GM12874 (cell line): ENCODE results near the gene CDC14B.

Experiments
- TF ChIP-seq, protein P1 (sequence below): IDR thresholded peaks from 2 replicates; pipeline ENCODE4 v1.5.1; 2011; ENCODE audit warnings: low read depth, mild to moderate bottlenecking, control low read depth, low read length, moderate library complexity; ENCODE audit not compliant: insufficient read depth

Gene CDC14B

DNA sequence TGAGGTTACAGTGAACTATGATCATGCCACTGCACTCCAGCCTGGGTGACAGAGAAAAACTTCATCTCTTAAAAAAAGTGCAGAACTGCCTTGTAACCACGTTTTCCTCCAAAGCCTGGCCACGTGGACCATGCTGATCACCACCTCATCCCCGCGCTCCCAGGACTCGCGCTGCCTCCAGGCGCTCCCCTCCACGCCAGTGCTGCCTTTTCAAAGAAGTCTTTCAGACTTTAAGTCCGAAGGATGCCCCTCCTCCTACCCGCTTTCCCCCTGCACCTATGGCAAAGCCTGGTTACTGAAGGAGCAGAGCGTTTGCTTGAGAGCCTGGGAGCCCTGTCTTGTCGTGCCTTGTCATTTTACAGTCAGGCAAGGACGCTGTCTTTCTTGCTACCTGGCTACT lies 125.9 kb downstream of the CDC14B start:
- TF ChIP-seq, protein P1, sequence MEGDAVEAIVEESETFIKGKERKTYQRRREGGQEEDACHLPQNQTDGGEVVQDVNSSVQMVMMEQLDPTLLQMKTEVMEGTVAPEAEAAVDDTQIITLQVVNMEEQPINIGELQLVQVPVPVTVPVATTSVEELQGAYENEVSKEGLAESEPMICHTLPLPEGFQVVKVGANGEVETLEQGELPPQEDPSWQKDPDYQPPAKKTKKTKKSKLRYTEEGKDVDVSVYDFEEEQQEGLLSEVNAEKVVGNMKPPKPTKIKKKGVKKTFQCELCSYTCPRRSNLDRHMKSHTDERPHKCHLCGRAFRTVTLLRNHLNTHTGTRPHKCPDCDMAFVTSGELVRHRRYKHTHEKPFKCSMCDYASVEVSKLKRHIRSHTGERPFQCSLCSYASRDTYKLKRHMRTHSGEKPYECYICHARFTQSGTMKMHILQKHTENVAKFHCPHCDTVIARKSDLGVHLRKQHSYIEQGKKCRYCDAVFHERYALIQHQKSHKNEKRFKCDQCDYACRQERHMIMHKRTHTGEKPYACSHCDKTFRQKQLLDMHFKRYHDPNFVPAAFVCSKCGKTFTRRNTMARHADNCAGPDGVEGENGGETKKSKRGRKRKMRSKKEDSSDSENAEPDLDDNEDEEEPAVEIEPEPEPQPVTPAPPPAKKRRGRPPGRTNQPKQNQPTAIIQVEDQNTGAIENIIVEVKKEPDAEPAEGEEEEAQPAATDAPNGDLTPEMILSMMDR = no peak

DNA sequence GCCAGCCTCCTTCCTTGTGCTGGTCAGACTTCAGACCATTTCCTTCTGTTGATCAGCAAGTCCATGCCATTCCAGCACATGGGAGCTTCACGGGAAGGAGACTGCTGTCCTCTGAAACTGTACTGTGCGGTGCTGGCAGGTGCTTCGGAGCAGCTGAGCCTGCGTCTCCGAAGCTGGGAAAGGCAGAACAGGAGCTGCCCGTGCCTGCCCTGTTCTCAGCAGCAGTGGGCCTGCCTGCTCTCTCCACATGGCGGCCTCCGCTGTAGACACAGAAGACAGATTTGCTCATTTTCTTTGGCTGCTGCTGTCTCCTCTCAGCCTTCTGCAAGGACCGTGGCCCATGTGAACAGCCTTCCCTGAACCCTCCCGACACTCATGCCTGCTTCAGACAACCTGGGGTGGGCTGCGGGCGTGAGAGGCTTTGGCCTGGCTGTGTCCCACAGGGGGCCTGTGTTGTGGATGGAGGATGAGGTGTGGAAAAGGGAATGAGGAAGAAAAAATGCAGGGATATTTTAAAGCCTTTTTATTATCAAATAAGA lies 126.6 kb downstream of the CDC14B start:
- TF ChIP-seq, protein P1 = no peak

DNA sequence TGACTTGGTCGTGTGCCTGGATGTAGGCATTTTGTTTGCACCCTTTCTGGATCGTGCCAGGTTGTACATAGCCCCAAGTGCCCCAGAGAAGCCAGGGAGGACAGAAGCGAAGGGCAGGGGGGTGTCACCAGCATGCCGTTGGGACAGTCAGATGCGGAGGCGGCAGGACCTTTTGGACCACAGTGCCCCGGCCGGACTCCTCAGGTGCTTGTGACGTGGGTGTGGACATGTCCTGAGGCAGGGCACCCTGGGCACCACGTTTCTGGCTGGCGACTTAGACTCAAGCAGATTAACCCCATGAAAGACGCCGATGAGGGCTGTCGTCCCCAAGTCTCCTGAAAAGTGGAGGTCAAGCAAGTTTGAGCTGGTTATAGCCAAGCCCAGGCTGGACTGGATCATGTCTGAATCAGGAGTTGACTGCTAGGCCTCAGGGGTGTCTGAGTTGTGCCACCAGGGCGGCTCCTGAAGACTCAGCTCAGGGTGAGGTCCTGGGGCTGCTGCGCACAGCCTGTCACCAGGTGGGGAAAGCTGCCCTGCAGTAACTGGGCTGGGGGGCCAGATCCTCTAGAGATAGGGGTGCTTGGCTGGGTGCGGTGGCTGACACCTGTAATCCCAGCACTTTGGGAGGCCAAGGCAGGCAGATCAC lies 127.6 kb downstream of the CDC14B start:
- TF ChIP-seq, protein P1 = no peak

DNA sequence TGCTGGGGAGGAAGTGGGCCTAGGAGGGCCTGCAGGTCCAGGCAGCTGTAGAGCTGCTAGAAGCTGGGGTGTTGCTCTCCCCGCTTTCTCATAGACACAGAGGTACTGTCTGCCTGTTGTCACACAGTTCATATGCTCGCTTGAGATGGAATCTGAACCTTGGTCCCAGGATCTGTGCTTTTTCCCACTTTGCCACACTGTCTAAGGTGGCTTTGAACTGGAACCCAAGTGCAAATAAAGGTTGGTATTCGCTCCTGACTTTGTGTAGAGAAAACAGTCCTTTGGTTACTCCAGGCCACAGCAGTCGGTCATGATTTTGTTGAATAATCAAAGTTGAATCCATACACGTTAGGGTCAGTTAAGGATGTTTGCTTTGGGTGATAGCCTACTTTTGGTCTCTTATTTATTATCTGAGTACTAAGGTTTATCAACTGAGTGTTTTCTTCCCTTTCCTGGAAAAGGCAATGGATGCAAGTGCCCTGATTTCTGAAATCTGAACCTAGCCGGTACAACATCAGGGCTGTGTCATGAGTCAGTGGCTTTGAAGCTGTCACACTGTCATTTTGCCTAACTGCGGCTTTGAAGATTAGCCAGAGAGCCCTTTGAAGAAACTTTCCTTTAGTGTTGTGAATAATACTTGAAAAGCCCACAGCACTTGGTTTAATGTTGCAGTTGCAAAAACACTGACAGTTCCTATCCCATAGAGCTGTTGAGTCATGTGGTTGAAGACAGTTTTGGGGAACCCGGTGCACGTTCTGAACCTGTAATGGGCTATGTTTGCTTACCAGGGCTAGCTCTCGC lies 128.4 kb downstream of the CDC14B start:
- TF ChIP-seq, protein P1 = no peak

DNA sequence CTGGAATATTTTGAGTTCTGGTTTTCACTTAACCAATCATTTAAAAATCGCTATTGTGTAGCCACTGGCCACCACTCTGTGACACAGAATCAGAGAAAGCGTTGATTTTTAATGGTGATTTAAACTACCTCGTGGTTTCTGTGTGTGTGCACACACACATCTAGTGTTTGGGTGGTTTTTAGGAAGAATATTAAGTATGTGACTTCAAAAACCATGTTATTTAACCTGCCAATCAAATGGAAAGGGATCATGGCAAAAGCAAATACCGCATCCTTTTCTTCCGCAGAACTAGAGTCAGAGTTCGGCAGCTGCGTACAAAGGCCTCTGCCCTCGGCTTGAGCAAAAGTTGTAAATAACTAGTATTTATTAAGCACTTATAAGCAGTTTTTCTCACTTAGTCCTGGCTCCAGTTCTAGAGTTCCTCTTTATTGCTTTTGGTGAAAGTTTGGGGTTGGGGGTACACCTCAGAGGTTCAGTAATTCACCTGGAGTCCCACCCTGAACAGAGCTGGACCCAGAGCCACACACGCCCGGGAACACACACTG lies 129.0 kb downstream of the CDC14B start:
- TF ChIP-seq, protein P1 = no peak

DNA sequence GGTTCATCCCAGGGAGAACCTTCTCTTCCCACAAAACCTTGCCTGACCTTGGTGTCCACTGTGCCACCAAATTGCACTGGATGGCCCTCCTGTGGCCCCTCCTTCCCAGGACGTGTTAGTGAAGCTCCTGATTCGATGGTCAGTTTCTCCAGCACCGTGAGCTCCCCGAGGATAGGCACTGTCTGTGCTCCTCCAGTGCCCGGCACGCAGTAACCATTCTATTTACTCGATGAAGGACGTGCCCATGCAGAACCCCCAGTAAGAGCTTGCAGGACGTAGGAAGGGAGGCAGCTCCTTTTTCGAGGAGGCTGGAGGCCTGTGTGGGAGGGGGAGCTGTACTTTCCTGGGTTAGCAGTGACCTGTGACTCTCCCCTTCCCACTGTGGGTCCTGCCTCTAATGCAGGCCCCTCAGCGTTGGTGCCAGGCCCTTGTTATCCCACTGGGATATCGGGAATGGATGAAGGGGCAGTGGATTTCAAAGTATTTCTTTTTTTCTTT lies 130.1 kb downstream of the CDC14B start:
- TF ChIP-seq, protein P1 = no peak

DNA sequence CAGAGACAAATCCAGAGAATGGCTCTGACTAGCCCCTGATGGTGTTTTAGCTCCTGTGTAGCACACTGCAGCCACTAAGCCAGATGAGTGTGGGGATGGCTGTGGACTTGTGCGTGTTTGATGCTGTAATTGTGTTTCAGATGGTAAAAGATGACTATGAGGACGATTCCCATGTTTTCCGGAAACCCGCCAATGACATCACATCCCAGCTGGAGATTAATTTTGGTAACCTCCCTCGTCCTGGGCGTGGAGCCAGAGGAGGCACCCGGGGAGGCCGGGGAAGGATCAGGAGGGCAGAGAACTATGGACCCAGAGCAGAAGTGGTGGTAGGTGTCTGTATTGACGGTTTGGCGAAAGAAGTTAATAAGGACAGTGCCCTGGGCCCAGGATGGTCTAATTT lies 131.7 kb downstream of the CDC14B start:
- TF ChIP-seq, protein P1 = no peak
